GM18861 (cell line): ENCODE data around the gene KANTR.

Experiments used
- ATAC-seq: cut with Tn5 transposase; IDR thresholded peaks from one replicate; pipeline ENCODE4 v1.9.1; 2021; ENCODE audit not compliant: unreplicated experiment

The KANTR gene

DNA sequence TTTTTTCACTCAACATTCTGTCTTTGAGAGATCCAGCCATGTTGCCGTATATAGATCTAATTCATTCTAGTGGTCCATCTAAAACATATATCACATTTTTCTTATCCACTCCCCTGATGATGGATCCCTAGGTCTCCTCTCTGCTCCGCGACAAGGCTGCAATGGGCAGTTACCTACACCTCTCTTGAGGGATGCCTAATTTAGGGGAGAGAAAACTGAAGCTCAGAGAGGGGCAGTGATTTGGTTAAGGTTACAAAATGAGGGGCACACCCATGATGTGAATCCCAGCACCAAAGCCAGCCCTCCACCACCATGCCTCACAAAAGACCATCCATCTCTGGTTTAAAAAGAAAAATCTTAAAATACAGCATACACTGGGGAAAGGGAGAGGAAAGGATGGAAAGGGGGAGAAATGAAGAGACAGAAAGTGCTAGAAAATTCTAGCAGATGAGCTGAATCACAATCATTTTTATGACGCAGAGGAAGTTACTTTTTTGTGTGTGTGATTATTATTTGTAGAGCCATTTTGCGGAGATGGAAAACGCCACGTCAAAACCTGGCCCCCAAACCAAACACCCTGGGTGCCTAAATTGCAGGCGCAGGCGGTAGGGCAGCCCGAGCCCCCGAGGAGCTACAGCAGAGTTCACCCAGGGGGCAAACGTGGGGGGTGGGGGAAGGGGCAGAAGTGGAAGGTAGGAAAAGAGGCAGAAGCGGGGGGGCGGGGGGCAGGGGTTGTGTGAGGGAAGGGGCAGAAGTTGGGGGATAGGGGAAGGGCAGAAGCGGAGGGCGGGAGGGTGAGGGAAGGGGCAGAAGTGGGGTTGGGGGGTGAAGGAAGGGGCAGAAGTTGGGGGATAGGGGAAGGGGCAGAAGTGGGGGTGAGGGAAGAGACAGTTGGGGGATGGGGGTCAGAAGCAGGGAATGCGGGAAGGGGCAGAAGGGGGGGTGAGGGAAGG is 13.0 kb upstream of the KANTR start:
- no peak for ATAC-seq

DNA sequence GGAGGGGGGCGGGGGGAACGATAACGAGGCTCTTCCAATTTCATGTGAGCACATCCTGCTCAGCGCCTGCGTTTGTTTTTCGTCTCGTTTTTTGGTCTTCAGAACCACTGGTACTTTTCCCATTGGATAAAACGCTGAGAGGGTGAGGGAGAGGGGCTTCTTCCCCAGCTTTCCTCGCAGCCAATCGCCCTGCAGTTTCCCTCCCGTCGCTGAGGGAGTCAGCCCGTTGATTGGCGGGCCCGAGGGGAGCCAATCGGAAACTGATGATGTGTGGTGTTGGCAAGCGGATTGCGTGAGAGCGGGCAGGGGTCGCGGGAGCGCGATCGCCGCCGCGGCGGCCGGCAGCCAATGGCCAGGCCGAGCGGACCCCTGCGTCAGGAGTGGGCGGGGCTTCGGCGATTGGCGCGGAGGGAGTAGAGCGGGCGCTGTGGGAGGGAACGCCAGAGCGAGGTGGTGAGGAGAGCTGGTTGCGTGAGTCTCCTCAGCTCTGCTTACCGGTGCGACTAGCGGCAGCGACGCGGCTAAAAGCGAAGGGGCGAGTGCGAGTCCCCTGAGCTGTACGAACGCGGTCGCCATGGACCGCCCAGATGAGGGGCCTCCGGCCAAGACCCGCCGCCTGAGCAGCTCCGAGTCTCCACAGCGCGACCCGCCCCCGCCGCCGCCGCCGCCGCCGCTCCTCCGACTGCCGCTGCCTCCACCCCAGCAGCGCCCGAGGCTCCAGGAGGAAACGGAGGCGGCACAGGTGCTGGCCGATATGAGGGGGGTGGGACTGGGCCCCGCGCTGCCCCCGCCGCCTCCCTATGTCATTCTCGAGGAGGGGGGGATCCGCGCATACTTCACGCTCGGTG is 11.8 kb upstream of the KANTR start, which contains the start of gene TSPYL2:
TSPYL2 (plus strand) TSS at position 443 of the 848 bp plus-strand sequence; CDS start at position 575, 132 bp downstream.
- ATAC-seq: peak; percentile 88

DNA sequence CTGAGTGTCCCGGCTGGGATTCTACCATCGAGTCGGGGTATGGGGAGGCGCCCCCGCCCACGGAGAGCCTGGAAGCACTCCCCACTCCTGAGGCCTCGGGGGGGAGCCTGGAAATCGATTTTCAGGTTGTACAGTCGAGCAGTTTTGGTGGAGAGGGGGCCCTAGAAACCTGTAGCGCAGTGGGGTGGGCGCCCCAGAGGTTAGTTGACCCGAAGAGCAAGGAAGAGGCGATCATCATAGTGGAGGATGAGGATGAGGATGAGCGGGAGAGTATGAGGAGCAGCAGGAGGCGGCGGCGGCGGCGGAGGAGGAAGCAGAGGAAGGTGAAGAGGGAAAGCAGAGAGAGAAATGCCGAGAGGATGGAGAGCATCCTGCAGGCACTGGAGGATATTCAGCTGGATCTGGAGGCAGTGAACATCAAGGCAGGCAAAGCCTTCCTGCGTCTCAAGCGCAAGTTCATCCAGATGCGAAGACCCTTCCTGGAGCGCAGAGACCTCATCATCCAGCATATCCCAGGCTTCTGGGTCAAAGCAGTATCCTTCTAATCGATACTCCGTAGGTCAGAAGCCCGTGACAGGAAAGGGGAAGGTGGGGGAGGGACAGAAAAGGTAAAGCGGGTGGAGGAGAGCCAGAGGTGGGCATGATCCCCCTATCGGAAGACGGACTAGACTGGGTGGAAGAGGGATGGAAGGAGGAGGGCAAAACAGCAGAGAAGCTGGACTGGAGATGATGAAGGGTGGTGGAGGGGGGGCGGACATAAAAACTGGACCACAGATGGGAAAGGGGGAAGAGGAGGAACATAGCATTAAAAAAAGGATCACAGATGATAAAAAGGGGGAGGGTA is 10.9 kb upstream of the KANTR start:
- no peak for ATAC-seq

DNA sequence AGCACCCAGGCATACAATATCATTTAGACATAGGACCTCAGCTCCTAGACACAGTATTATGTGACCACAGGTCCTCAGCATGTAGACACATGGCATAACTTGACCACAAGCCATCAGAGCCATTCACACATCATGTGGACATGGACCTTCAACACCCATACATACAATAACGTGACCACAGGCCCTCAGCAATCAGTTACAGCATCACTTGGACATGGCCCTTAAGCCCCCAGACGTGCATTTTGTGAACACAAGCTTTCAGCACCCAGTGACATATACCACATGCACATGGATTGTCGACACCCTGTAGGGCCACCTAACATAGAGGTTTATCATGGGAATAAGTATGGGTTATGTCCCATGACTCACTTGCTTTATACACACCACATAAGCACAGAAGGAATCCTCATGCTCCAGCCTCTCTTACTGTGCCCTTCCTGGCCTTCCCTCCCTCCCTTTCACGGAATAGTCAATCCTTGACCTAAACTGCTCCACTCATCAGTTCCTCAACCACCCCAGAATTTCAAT is 9.8 kb upstream of the KANTR start:
- no peak for ATAC-seq

DNA sequence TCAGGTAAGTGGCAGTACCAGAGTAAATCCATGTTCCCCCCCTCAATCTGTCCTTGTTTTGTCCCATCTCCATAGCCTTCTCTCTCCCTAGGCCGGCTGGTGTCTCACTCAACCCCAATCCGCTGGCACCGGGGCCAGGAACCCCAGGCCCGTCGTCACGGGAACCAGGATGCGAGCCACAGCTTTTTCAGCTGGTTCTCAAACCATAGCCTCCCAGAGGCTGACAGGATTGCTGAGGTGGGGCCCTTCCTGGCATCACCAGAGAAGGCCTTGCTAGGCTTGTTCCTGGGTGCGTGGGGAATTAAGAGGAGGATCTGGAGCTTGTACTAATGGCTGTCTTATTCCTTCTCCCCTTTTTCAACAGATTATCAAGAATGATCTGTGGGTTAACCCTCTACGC is 9.1 kb upstream of the KANTR start:
- no peak for ATAC-seq

DNA sequence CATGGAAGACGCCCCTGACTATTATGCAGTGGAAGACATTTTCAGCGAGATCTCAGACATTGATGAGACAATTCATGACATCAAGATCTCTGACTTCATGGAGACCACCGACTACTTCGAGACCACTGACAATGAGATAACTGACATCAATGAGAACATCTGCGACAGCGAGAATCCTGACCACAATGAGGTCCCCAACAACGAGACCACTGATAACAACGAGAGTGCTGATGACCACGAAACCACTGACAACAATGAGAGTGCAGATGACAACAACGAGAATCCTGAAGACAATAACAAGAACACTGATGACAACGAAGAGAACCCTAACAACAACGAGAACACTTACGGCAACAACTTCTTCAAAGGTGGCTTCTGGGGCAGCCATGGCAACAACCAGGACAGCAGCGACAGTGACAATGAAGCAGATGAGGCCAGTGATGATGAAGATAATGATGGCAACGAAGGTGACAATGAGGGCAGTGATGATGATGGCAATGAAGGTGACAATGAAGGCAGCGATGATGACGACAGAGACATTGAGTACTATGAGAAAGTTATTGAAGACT is 8.2 kb upstream of the KANTR start:
- no peak for ATAC-seq

DNA sequence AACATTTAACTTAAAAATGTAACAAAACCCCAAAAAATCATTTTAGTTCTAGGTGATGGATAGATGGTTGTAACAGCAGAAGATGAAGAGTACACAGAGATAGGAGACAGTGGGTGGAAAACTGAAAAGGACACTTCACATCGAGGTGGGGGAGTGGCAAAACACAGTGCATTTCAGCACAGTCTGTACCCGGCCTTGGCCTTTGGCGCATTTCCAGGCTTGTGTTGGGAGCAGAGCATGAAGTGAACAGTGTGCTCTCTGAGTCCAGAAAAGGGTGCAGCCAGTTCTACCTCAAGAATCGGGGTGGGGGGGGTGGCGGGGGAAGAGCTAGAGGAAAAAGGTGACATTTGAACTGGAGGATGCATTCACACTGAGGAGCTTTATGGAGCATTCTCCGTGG is 7.5 kb upstream of the KANTR start:
- ATAC-seq: no peak

DNA sequence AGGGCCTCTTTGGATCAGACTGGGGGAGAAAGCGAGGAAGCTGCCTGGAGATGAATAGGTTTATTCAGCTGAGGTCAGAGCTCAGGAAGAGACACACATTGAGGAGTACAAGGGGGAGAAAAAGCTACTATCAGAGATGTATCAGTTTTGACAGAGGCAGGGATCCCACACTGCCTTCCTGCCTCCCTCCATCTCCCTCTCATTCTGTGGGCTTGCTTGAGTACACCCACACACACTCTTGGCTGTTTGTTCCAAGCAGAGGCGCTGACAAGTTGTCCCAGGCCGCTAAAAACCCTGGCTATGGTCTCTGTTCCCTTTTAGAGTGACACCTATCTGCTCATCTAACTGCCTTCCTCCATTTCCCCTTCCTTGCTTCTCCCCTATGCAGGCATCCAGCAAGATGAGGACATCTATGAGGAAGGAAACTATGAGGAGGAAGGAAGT is 6.5 kb upstream of the KANTR start:
- no peak for ATAC-seq

DNA sequence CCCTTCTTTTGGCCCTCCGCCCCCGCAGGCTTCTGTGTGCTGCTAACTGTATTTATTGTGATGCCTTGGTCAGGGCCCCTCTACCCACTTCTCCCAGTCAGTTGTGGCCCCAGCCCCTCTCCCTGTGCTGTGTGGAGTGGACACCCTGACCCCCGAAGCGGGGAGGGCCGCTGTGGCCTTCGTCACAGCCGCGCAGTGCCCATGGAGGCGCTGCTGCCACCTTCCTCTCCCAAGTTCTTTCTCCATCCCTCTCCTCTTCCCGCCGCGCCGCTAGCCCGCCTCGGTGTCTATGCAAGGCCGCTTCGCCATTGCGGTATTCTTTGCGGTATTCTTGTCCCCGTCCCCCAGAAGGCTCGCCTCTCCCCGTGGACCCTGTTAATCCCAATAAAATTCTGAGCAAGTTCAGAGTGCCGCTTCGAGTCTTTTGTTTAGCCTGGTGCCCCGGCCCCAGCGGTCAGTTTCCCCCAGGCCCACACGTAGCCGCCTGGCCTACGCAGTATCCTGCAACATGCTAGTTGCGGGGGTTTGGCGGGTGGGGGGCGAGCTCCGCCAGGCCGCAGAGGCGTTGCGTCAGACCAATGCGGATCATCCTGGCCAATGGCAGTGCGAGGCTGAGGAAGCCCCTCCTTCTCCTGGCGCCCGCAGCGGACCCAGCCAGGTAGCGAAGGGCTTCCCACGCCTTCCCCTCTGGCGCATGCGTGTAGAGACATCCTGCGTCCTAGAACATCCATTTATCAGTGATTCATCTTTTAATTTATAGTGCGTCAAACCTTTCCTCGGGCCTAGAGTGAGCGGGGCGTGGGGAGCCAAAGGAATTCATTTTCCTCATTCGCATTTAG is 5.6 kb upstream of the KANTR start:
- ATAC-seq: no peak

DNA sequence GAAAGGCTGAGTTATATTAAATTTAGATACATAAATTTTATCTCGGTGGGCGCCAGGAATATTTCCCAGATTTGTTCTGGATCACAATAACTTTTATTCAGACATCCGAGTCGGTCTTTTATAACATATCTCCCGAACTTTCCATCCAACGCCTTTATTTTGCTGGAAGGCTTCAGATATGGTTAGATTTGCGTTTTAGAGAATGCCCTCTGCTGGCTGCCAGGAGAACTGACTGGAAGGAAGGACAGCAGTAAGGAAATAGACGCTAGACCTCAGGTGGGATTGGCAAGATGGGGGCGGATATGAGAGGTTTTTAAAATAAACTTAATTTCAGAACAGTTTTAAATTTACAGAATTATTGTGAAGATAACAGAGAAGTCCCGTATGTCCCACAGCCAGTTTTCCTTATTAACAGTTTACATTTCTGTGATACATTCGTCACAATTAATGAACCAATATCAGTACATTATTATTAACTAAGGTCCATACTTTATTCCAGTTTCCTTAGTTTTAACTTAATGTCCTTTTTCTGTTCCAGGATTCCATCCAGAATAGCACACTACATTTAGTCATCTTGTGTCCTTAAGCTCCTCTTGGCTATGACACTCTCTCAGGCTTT is 4.6 kb upstream of the KANTR start:
- no peak for ATAC-seq

DNA sequence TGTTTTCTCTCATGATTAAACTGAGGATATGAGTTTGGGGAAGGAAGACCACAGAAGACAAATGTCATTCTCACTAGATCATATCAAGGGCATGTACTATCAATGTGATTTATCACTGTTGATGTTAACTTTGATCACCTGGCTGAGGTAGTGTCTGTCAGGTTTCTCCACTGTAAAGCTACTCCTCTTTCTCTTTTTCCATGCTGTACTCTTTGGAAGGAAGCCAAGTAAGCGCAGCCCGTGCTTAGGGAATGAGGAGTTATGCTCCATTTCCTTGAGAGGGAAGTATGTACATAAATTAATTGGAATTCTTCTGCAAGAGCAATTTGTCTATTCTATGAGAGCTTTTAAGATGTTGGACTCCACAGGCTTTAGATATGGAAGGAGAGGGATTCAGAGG is 4.0 kb upstream of the KANTR start:
- no peak for ATAC-seq

DNA sequence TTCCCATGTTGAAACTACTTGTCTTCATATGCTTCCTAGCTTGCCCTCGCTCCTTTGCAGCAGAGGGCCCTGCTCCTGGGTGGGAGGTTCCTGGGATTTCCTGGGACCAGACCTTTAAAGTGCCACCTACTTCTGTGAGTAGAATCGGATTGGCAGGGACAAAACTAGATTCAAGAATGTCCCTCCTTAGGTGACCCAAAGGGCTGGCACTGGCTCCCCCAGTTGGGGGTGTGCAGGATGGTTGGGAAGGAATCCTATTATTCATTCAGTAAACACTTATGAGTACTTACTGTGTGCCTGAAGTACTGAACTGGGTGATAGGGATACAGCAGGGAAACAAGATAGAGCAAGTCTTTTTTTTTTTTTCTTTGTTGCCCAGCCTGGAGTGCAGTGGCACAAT is 2.6 kb upstream of the KANTR start:
- ATAC-seq: no peak

DNA sequence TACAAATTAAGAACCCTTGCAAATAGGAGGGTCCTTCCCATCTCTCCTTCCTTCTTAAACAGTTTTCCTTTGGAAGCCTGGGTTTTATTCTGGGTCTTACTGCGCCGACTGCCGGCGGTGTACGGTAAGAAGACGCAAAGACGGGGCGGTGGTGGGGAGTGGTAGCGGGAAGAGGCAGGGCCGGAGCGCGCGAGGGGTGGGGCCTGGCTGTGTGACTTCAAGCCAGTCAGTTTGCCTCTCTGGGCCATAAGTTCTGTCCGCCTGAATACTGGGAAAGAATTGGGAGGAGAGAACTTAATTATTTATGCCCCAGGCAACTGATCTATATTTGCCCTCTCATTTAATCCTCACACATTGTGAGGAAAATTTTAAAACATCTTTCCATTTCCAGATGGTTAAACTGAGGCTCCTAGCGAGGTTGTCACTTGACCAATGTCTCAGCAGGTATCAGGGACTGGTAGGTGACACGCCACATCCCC is 726 bp upstream of the KANTR start:
- no peak for ATAC-seq

DNA sequence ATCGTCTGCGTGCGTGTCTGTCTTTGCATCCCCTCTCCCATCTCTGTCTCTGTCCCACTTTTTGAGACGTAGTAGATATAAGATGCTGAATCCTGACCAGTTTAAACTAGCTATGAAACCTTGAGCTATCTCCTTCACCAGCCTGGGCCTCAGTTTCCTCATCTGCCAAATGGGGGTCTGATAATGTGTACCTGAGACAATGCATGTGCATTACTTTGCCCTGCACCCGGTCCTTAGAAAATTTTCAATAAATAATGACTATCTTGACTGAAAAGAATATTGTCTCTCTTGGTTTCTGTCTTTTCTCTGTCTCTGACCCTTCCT is 602 bp downstream of the KANTR start:
- no peak for ATAC-seq

DNA sequence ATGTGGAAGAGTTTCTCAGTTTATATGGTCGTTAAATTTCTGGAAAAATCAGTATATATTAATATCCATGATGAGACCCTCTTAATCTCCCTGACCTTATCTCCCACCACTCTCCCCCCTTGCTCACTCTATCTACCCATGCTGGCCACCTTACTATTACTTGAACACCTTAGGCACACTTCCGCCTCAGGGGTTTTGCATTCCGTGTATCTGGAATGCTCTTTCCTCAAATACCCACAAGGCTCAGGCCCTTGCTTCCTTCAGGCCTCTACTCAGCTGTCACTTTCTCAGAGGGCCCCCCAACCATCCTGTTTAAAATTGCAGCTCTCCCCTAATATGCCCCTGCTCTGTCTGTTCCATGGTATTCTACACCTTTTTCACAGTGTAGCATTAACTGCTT is 1.9 kb downstream of the KANTR start:
- ATAC-seq: no peak

DNA sequence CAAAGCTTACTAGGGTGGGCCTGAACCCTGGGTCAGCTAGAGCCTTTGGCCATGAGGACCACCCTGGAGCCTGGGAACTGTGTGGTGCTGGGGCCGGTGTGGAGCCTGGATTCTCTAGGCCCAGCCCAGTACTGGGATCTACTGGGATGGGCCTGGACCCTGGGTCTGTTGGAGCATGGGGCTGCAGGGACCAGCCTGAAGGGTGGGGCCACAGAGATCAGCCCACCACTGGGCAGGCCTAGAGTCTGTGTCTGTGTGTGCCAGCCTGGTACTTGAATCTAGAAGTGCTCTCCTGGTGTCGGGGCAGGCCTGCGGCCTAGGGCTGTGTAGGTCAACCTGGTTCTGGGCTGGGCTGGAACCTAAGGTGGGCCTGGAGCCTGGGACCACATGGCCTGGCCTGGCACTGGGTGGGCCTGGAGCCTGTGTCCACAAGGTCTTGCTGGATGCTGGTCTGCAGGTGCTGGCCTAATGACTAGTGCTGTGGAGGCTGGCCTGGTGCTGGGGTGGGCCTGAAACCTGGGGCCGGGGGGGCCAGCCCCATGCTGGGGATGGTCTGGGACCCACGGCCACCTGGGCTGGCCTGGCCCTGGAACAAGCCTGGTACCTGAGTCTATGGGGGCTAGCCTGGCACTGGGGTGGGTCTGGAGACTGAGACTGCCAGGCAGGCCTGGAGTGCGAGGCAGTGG is 21.1 kb downstream of the KANTR start:
- no peak for ATAC-seq

DNA sequence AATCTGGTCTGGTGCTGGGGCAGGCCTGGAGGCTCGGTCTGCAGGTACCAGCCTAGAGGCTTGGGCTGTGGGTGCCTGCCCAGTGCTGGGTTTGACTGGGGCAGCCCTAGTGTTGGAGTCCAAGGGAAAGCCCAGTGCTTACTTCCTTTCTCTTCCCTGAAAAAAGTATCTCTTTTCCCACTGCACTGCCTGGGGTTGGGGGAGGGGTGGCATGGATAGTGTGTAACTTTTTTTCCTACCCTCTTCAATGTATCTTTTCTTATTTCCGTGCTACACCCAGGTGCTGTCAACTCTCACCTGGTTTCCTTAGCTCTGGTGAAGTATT is 21.6 kb downstream of the KANTR start:
- ATAC-seq: no peak

DNA sequence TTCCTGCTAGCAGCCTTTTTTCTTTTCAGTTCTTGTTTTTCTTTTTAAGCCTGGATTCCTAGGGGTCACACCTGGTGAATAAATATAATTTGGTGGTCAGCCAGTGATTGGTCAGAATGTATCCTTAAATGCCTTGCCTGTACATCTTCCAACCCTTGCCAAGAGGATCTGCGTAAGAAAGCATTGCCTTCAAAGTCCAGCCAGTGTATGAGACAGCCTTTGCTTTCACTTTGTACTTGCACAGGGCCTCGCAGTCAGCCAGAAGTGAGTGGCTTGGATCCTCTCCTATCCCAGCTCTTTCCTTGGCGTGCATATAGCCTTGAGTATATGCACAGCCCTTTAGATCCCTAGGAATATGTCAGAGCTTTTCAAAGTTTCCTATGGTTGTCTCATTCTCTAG is 22.2 kb downstream of the KANTR start:
- no peak for ATAC-seq

DNA sequence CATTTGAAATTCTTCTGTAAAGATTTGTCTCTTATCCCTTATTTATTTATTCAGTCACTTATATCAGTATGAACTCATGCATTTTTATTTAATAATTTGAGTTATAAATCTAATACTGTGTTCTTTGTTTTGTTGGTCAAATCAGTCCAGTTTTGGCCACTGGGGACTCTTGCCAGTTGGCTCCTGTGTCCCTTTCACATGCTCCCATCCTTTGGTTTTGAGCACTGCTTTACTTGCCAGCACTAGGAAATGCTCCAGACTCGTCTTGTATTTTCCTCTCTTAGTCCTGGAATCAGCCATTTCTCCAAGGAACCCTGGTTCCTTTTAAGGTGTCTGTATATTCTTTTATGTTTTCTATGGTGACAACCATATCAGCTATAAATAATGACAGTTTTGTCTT is 28.1 kb downstream of the KANTR start:
- ATAC-seq: no peak
